ENCODE results near the gene ATP6AP2.
A peak's percentile ranks its signal among the peaks of the same experiment; 100 is the strongest.

The ATP6AP2 gene

GRCh38 chrX:40543661-40544328, 37.0 kb upstream of the ATP6AP2 start:
- H3K4me1 ChIP-seq (ENCODE audit: low read length), result peaks cover 18% of the 10 kb centered on the region
- H3K27me3 ChIP-seq (ENCODE audit: low read depth, low read length), result peaks cover 5% of the 10 kb centered on the region; the same call in 1 of the 2 replicates
- peak overlapping the region; percentile 68 for H3K4me2 ChIP-seq (ENCODE audit: low read length)
- no peaks in the 10 kb centered on the region for H3K36me3 ChIP-seq (replicated peaks; ENCODE audit: low read depth, low read length)
- H3K9ac ChIP-seq (ENCODE audit: low read length), result peak overlapping the region; percentile 30; the same call in 1 of the 2 replicates
- TF ChIP-seq EZH2phosphoT487 (IDR thresholded peaks at IDR 0.05; ENCODE audit: low read depth), result no peak
- TF ChIP-seq CTCF (IDR thresholded peaks at IDR 0.05; ENCODE audit: low read depth, low read length), result peak; percentile 77
- H4K20me1 ChIP-seq (ENCODE audit: insufficient read depth, low read length), result no peaks in the 10 kb centered on the region
- no peaks in the 10 kb centered on the region for H3K79me2 ChIP-seq (ENCODE audit: low read length)
- H3K4me3 ChIP-seq (ENCODE audit: low read length), result peak overlapping the region; percentile 48
- H2AFZ ChIP-seq (ENCODE audit: low read depth, low read length), result peak overlapping the region; percentile 77
- H3K27ac ChIP-seq (ENCODE audit: low read length), result no peak overlapping the region
- no peaks in the 10 kb centered on the region for H3K9me3 ChIP-seq (ENCODE audit: insufficient read depth, low read length)

GRCh38 chrX:40544343-40545266, 36.2 kb upstream of the ATP6AP2 start:
- Histone ChIP-seq H3K79me2 (ENCODE audit: low read length) (no peaks in the 10 kb centered on the region), H3K27me3 (ENCODE audit: low read depth, low read length) (peaks cover 5% of the 10 kb centered on the region; the same call in 1 of the 2 replicates), H3K4me3 (ENCODE audit: low read length) (peak overlapping the region; percentile 48), H3K27ac (ENCODE audit: low read length) (no peak overlapping the region), H3K4me2 (ENCODE audit: low read length) (peak overlapping the region; percentile 68), H4K20me1 (ENCODE audit: insufficient read depth, low read length) (no peaks in the 10 kb centered on the region), H2AFZ (ENCODE audit: low read depth, low read length) (peak overlapping the region; percentile 77), H3K36me3 (replicated peaks; ENCODE audit: low read depth, low read length) (no peaks in the 10 kb centered on the region), H3K9ac (ENCODE audit: low read length) (peak overlapping the region; percentile 30; the same call in 1 of the 2 replicates), H3K4me1 (ENCODE audit: low read length) (peaks cover 10% of the 10 kb centered on the region), H3K9me3 (ENCODE audit: insufficient read depth, low read length) (no peaks in the 10 kb centered on the region)
- TF ChIP-seq CTCF (IDR thresholded peaks at IDR 0.05; ENCODE audit: low read depth, low read length), result no peak
- no peak for TF ChIP-seq EZH2phosphoT487 (IDR thresholded peaks at IDR 0.05; ENCODE audit: low read depth)

GRCh38 chrX:40546870-40547269, 33.9 kb upstream of the ATP6AP2 start:
- H2AFZ ChIP-seq (ENCODE audit: low read depth, low read length), result no peak overlapping the region
- no peak overlapping the region for H3K9ac ChIP-seq (ENCODE audit: low read length)
- TF ChIP-seq CTCF (IDR thresholded peaks at IDR 0.05; ENCODE audit: low read depth, low read length) (no peak), EZH2phosphoT487 (IDR thresholded peaks at IDR 0.05; ENCODE audit: low read depth) (no peak)
- H3K9me3 ChIP-seq (ENCODE audit: insufficient read depth, low read length), result no peaks in the 10 kb centered on the region
- H3K27me3 ChIP-seq (ENCODE audit: low read depth, low read length), result no peaks in the 10 kb centered on the region
- no peak overlapping the region for H3K4me3 ChIP-seq (ENCODE audit: low read length)
- H3K4me2 ChIP-seq (ENCODE audit: low read length), result no peak overlapping the region
- H3K27ac ChIP-seq (ENCODE audit: low read length), result no peak overlapping the region
- peaks cover 6% of the 10 kb centered on the region; the same call in 1 of the 2 replicates for H3K4me1 ChIP-seq (ENCODE audit: low read length)
- no peaks in the 10 kb centered on the region for H3K79me2 ChIP-seq (ENCODE audit: low read length)
- H4K20me1 ChIP-seq (ENCODE audit: insufficient read depth, low read length), result no peaks in the 10 kb centered on the region
- no peaks in the 10 kb centered on the region for H3K36me3 ChIP-seq (replicated peaks; ENCODE audit: low read depth, low read length)

GRCh38 chrX:40550066-40550465, 30.7 kb upstream of the ATP6AP2 start:
- Histone ChIP-seq H3K9ac (ENCODE audit: low read length) (no peak overlapping the region), H3K27me3 (ENCODE audit: low read depth, low read length) (no peaks in the 10 kb centered on the region), H3K36me3 (replicated peaks; ENCODE audit: low read depth, low read length) (no peaks in the 10 kb centered on the region), H3K4me3 (ENCODE audit: low read length) (no peak overlapping the region), H2AFZ (ENCODE audit: low read depth, low read length) (no peak overlapping the region), H3K79me2 (ENCODE audit: low read length) (no peaks in the 10 kb centered on the region), H3K4me1 (ENCODE audit: low read length) (peaks cover 7% of the 10 kb centered on the region), H3K9me3 (ENCODE audit: insufficient read depth, low read length) (no peaks in the 10 kb centered on the region), H4K20me1 (ENCODE audit: insufficient read depth, low read length) (no peaks in the 10 kb centered on the region), H3K27ac (ENCODE audit: low read length) (no peak overlapping the region), H3K4me2 (ENCODE audit: low read length) (no peak overlapping the region)
- no peak for TF ChIP-seq CTCF (IDR thresholded peaks at IDR 0.05; ENCODE audit: low read depth, low read length)
- no peak for TF ChIP-seq EZH2phosphoT487 (IDR thresholded peaks at IDR 0.05; ENCODE audit: low read depth)
